HepG2 (cell line): ENCODE measurements around the gene RFC2. TPM values are rescaled to one million over a fixed set of nuclear protein-coding genes. Genes with fewer than 3 reads are reported as not detected.

Experiments used
- ARHGAP35 ChIP-seq: sonication (generic); formaldehyde crosslinking; IDR thresholded peaks from 2 replicates; pipeline ENCODE4 v1.9.0; 2022; ENCODE audit warnings: mild to moderate bottlenecking, inconsistent platforms, moderate library complexity, missing genetic modification reagents, borderline replicate concordance
- CEBPB ChIP-seq: IDR thresholded peaks from 2 replicates; pipeline ENCODE4 v1.6.1; 2011; ENCODE audit warnings: low read depth, low read length, improper control_type of control experiment, borderline replicate concordance
- ELF1 ChIP-seq: sonication (generic); formaldehyde crosslinking; IDR thresholded peaks from 2 replicates; pipeline ENCODE4 v1.4.0; 2020; ENCODE audit warnings: missing genetic modification reagents
- FOSL1 ChIP-seq: sonication (generic); formaldehyde crosslinking; IDR thresholded peaks from 2 replicates; pipeline ENCODE4 v1.9.0; 2021; ENCODE audit warnings: missing genetic modification reagents, borderline replicate concordance
- HNRNPK ChIP-seq: fragments of 200-400 bp; formaldehyde crosslinking; IDR thresholded peaks from 2 replicates; pipeline ENCODE4 v1.6.1; 2018; ENCODE audit warnings: low read length, low read depth, moderate library complexity, mild to moderate bottlenecking; ENCODE audit not compliant: poor library complexity, severe bottlenecking
- MAFF ChIP-seq: IDR thresholded peaks from 2 replicates; pipeline ENCODE4 v1.6.1; 2011; ENCODE audit warnings: low read depth, low read length, improper control_type of control experiment
- MYNN ChIP-seq: sonication (generic); formaldehyde crosslinking; IDR thresholded peaks from 2 replicates; pipeline ENCODE4 v1.4.0; 2020; ENCODE audit warnings: mild to moderate bottlenecking, low read depth, missing genetic modification reagents
- POGZ ChIP-seq: sonication (generic); formaldehyde crosslinking; IDR thresholded peaks from 2 replicates; pipeline ENCODE4 v1.4.0; 2020; ENCODE audit warnings: mild to moderate bottlenecking, missing genetic modification reagents
- ZEB1 ChIP-seq: IDR thresholded peaks from 2 replicates; pipeline ENCODE4 v1.6.1; 2012; ENCODE audit warnings: mild to moderate bottlenecking, low read depth, inconsistent platforms; ENCODE audit not compliant: insufficient replicate concordance
- ZFP1 ChIP-seq: IDR thresholded peaks from 2 replicates; pipeline ENCODE4 v1.6.1; 2016
- ZNF230 ChIP-seq: sonication (generic); formaldehyde crosslinking; IDR thresholded peaks from 2 replicates; pipeline ENCODE4 v1.4.0; 2020; ENCODE audit warnings: mild to moderate bottlenecking, missing genetic modification reagents
- ZNF274 ChIP-seq: sonication (generic); formaldehyde crosslinking; IDR thresholded peaks from 2 replicates; pipeline ENCODE4 v1.5.1; 2020; ENCODE audit warnings: mild to moderate bottlenecking, missing genetic modification reagents
- ZNF772 ChIP-seq: sonication (generic); formaldehyde crosslinking; IDR thresholded peaks from 2 replicates; pipeline ENCODE4 v1.5.0; 2020; ENCODE audit warnings: mild to moderate bottlenecking, missing genetic modification reagents
- polyA plus RNA-seq, 8 experiments: library from polyadenylated mRNA; depleted of rRNA in 3 of 8; stranded (reverse) in 7 of 8; unstranded in 1 of 8; fragments of >200 nt; fragmentation: Illumina TruSeq in 4 of 8; extraction: Trizol in 4 of 8; gene quantifications; 2 replicates each; pipeline versions ENCODE4 v1.2.1 to v1.2.3, GENCODE V29; 2011 to 2016; ENCODE audit warnings: low read depth in 4 of 8, missing spikeins in 1 of 8, mixed read lengths in 1 of 8; ENCODE audit not compliant: insufficient read depth in 1 of 8
- total RNA-seq, 5 experiments: library from RNA; depleted of rRNA; stranded (reverse); fragments of >200 nt; fragmentation: Illumina TruSeq; extraction: Trizol; gene quantifications; 2 replicates each; pipeline ENCODE4 v1.2.3, GENCODE V29; 2016; ENCODE audit warnings: low read depth in 1 of 5
- TF ChIP-seq, protein P1 (sequence below): sonication (generic); formaldehyde crosslinking; IDR thresholded peaks from 2 replicates; pipeline ENCODE4 v1.4.0; 2020; ENCODE audit warnings: mild to moderate bottlenecking, missing genetic modification reagents
- TF ChIP-seq, protein P2 (sequence below): IDR thresholded peaks from 2 replicates; pipeline ENCODE4 v1.6.1; 2016; ENCODE audit warnings: control low read depth
- TF ChIP-seq, protein P3 (sequence below): sonication (generic); formaldehyde crosslinking; IDR thresholded peaks from 2 replicates; pipeline ENCODE4 v1.5.1; 2020; ENCODE audit warnings: mild to moderate bottlenecking, missing genetic modification reagents, borderline replicate concordance
- TF ChIP-seq, protein P4 (sequence below): sonication (generic); formaldehyde crosslinking; IDR thresholded peaks from 2 replicates; pipeline ENCODE4 v1.4.0; 2020; ENCODE audit warnings: missing genetic modification reagents

Gene RFC2
- total and polyA plus RNA-seq, 2 of the 13 experiments (the other 11 are each of a cell fraction or from before 2014, with no cell fraction given), result 14.6 to 43.5 TPM

DNA sequence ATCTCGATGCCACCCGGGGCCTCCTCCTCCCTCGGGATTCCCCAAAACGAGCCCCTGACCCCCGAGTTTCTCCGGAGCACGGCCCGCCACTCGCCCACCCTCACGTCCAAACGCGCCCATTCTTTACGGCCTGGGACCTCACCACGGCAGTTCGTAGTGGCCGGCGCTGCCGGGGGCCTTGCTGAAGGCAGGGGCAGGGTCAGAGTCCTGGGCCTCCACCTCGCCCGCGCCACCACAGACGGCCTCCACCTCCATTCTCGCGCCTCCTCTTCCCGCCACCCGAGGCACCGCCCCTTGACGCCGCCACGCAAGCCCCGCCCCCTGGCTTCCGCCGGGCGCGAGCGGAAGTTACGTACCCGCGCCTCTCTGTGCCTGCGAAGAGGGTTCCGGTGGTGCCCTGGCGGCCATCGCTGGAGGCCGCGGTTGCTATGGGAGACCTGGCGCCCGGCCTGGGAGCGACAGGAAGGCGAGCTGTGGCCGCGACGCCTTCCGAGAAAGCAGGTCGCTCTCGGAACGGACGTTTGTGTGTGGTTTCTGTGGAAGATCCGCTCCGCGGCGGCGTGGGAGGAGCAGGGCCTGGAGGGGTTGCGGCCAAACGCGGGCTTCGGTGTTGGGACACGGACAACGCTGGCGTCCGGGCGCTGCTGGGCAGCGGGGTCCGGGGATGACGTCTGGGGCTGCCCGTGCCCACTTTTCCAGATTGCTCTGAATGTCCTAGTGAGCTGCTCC is at the start of gene RFC2 (continued):
- TF ChIP-seq, protein P1, sequence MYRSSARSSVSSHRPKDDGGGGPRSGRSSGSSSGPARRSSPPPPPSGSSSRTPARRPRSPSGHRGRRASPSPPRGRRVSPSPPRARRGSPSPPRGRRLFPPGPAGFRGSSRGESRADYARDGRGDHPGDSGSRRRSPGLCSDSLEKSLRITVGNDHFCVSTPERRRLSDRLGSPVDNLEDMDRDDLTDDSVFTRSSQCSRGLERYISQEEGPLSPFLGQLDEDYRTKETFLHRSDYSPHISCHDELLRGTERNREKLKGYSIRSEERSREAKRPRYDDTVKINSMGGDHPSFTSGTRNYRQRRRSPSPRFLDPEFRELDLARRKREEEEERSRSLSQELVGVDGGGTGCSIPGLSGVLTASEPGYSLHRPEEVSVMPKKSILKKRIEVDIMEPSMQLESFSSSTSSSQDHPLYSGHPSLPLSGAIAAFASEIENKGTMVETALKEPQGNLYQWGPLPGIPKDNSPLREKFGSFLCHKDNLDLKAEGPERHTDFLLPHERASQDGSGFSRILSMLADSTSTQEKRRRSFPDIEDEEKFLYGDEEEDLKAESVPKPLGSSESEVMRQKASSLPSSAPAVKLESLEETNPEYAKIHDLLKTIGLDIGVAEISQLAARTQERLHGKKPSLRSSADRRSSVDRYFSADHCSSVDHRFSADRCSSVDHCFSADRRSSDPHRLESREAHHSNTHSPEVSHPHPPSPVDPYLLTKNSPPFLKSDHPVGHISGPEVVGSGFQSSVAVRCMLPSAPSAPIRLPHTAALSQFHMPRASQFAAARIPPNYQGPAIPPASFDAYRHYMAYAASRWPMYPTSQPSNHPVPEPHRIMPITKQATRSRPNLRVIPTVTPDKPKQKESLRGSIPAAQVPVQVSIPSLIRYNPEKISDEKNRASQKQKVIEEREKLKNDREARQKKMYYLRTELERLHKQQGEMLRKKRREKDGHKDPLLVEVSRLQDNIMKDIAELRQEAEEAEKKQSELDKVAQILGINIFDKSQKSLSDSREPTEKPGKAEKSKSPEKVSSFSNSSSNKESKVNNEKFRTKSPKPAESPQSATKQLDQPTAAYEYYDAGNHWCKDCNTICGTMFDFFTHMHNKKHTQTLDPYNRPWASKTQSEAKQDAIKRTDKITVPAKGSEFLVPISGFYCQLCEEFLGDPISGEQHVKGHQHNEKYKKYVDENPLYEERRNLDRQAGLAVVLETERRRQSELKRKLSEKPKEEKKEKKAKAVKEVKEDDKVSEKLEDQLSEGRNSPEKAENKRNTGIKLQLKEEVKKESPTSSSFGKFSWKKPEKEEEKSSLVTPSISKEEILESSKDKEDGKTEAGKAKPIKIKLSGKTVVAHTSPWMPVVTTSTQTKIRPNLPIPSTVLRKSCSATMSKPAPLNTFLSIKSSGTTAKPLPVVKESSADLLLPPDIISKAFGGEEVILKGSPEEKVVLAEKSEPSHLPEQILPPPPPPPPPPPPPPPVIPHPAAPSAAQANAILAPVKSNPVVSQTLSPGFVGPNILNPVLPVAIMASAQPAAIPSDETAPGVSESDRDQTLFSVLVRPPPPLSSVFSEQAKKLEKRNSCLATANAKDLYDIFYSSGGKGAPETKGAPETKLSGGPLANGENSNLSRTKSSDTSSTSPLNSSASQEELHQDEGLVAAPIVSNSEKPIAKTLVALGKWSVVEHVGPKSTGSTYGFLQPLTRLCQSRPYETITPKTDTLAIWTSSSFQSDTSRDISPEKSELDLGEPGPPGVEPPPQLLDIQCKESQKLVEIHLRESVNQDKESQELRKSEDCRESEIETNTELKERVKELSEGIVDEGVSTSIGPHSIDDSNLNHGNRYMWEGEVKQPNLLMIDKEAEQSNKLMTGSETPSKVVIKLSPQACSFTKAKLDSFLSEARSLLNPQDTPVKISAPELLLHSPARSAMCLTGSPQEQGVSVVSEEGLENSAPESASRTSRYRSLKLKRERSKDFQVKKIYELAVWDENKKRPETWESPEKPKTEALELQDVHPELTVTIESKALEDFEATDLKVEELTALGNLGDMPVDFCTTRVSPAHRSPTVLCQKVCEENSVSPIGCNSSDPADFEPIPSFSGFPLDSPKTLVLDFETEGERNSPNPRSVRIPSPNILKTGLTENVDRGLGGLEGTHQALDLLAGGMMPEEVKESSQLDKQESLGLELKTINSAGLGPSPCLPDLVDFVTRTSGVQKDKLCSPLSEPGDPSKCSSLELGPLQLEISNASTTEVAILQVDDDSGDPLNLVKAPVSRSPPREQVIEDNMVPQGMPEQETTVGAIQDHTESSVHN (CRISPR knock-in tag), result 0 out of 2 replicates have a peak, but pooled peaks have one; percentile 18
- TF ChIP-seq, protein P2, sequence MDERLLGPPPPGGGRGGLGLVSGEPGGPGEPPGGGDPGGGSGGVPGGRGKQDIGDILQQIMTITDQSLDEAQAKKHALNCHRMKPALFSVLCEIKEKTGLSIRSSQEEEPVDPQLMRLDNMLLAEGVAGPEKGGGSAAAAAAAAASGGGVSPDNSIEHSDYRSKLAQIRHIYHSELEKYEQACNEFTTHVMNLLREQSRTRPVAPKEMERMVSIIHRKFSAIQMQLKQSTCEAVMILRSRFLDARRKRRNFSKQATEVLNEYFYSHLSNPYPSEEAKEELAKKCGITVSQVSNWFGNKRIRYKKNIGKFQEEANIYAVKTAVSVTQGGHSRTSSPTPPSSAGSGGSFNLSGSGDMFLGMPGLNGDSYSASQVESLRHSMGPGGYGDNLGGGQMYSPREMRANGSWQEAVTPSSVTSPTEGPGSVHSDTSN, result no peak
- TF ChIP-seq ELF1 (peak; percentile 87), ARHGAP35 (peak; percentile 86), MYNN (CRISPR knock-in tag) (no peak; the same call in 1 of the 2 replicates), POGZ (peak; percentile 93), ZNF230 (CRISPR knock-in tag) (peak; percentile 92; the same call in 1 of the 2 replicates), MAFF (no peak), FOSL1 (CRISPR knock-in tag) (no peak), ZEB1 (peak; percentile 25), CEBPB (no peak), ZNF274 (CRISPR knock-in tag) (peak; percentile 67; the same call in 1 of the 2 replicates), HNRNPK (peak; percentile 73), ZFP1 (CRISPR knock-in tag) (peak; percentile 78; the same call in 1 of the 2 replicates), ZNF772 (CRISPR knock-in tag) (peak; percentile 72)
- TF ChIP-seq, protein P3, sequence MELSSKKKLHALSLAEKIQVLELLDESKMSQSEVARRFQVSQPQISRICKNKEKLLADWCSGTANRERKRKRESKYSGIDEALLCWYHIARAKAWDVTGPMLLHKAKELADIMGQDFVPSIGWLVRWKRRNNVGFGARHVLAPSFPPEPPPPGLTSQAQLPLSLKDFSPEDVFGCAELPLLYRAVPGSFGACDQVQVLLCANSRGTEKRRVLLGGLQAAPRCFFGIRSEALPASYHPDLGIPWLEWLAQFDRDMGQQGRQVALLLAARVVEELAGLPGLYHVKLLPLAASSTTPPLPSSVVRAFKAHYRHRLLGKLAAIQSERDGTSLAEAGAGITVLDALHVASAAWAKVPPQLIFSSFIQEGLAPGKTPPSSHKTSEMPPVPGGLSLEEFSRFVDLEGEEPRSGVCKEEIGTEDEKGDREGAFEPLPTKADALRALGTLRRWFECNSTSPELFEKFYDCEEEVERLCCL (CRISPR knock-in tag), result no peak
- TF ChIP-seq, protein P4, sequence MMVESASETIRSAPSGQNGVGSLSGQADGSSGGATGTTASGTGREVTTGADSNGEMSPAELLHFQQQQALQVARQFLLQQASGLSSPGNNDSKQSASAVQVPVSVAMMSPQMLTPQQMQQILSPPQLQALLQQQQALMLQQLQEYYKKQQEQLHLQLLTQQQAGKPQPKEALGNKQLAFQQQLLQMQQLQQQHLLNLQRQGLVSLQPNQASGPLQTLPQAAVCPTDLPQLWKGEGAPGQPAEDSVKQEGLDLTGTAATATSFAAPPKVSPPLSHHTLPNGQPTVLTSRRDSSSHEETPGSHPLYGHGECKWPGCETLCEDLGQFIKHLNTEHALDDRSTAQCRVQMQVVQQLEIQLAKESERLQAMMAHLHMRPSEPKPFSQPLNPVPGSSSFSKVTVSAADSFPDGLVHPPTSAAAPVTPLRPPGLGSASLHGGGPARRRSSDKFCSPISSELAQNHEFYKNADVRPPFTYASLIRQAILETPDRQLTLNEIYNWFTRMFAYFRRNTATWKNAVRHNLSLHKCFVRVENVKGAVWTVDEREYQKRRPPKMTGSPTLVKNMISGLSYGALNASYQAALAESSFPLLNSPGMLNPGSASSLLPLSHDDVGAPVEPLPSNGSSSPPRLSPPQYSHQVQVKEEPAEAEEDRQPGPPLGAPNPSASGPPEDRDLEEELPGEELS (CRISPR knock-in tag), result peak; percentile 60
